HL-60 (cell line): ENCODE measurements around the gene VARS1.
A peak's percentile ranks its signal among the peaks of the same experiment; 100 is the strongest.

Experiments used
- DNase-seq, 2 experiments: peaks; one replicate each; pipeline ENCODE4 v3.0.0-alpha.2; 2010 to 2020; ENCODE audit warnings: low read depth in 1 of 2, low spot score in 1 of 2
- H3K27ac ChIP-seq: fragments of 250-450 bp; sonication (Bioruptor Pico); replicated peaks from 2 replicates; pipeline ENCODE4 v1.5.1; 2020; ENCODE audit warnings: mild to moderate bottlenecking, moderate library complexity
- H3K27me3 ChIP-seq: fragments of 250-450 bp; sonication (Bioruptor Pico); 2 replicates; pipeline ENCODE4 v1.5.1; 2021; ENCODE audit warnings: mild to moderate bottlenecking, moderate library complexity; ENCODE audit not compliant: insufficient read depth, poor library complexity, severe bottlenecking
- H3K4me3 ChIP-seq: replicated peaks from 2 replicates; pipeline ENCODE4 v1.5.1; 2011; ENCODE audit warnings: mild to moderate bottlenecking, control low read depth, low read length; ENCODE audit not compliant: insufficient read depth
- GABPA ChIP-seq: IDR thresholded peaks from 2 replicates; pipeline ENCODE4 v1.6.1; 2012; ENCODE audit warnings: low read depth
- POLR2AphosphoS5 ChIP-seq: IDR thresholded peaks from 2 replicates; pipeline ENCODE4 v1.6.1; 2012; ENCODE audit warnings: low read depth
- SPI1 ChIP-seq: IDR thresholded peaks from 2 replicates; pipeline ENCODE4 v1.6.1; 2012; ENCODE audit warnings: low read depth, mild to moderate bottlenecking, borderline replicate concordance
- TF ChIP-seq, protein P1 (sequence below): IDR thresholded peaks from 2 replicates; pipeline ENCODE4 v1.6.1; 2012; ENCODE audit warnings: low read depth; ENCODE audit not compliant: insufficient replicate concordance
- TF ChIP-seq, protein P2 (sequence below): IDR thresholded peaks from one replicate; pipeline ENCODE4 v1.5.1; 2011; ENCODE audit warnings: low read length, control low read depth, inconsistent platforms; ENCODE audit not compliant: insufficient read depth

VARS1 gene

GRCh38 chr6:31836047-31836473 is 40.5 kb upstream of the VARS1 start:
- TF ChIP-seq, protein P1, sequence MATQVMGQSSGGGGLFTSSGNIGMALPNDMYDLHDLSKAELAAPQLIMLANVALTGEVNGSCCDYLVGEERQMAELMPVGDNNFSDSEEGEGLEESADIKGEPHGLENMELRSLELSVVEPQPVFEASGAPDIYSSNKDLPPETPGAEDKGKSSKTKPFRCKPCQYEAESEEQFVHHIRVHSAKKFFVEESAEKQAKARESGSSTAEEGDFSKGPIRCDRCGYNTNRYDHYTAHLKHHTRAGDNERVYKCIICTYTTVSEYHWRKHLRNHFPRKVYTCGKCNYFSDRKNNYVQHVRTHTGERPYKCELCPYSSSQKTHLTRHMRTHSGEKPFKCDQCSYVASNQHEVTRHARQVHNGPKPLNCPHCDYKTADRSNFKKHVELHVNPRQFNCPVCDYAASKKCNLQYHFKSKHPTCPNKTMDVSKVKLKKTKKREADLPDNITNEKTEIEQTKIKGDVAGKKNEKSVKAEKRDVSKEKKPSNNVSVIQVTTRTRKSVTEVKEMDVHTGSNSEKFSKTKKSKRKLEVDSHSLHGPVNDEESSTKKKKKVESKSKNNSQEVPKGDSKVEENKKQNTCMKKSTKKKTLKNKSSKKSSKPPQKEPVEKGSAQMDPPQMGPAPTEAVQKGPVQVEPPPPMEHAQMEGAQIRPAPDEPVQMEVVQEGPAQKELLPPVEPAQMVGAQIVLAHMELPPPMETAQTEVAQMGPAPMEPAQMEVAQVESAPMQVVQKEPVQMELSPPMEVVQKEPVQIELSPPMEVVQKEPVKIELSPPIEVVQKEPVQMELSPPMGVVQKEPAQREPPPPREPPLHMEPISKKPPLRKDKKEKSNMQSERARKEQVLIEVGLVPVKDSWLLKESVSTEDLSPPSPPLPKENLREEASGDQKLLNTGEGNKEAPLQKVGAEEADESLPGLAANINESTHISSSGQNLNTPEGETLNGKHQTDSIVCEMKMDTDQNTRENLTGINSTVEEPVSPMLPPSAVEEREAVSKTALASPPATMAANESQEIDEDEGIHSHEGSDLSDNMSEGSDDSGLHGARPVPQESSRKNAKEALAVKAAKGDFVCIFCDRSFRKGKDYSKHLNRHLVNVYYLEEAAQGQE, result no peak
- peak; percentile 66 for TF ChIP-seq POLR2AphosphoS5
- no peak for TF ChIP-seq GABPA
- DNase-seq, result no peak
- Histone ChIP-seq H3K4me3 (peak overlapping the region; percentile 63), H3K27me3 (no peaks in the 10 kb centered on the region), H3K27ac (peak overlapping the region; percentile 97)

GRCh38 chr6:31834367-31835250 is 39.1 kb upstream of the VARS1 start:
- Histone ChIP-seq H3K4me3 (peak overlapping the region; percentile 63), H3K27me3 (no peaks in the 10 kb centered on the region), H3K27ac (peak overlapping the region; percentile 97)
- TF ChIP-seq GABPA, result no peak
- peak; percentile 98 for TF ChIP-seq POLR2AphosphoS5
- TF ChIP-seq, protein P1, result peak; percentile 74
- DNase-seq, result peak; percentile 74 to 89

- Histone ChIP-seq H3K4me3 (no peak overlapping the region; the same call in 1 of the 2 replicates), H3K27ac (peak overlapping the region; percentile 97), H3K27me3 (no peaks in the 10 kb centered on the region)
- TF ChIP-seq, protein P2, sequence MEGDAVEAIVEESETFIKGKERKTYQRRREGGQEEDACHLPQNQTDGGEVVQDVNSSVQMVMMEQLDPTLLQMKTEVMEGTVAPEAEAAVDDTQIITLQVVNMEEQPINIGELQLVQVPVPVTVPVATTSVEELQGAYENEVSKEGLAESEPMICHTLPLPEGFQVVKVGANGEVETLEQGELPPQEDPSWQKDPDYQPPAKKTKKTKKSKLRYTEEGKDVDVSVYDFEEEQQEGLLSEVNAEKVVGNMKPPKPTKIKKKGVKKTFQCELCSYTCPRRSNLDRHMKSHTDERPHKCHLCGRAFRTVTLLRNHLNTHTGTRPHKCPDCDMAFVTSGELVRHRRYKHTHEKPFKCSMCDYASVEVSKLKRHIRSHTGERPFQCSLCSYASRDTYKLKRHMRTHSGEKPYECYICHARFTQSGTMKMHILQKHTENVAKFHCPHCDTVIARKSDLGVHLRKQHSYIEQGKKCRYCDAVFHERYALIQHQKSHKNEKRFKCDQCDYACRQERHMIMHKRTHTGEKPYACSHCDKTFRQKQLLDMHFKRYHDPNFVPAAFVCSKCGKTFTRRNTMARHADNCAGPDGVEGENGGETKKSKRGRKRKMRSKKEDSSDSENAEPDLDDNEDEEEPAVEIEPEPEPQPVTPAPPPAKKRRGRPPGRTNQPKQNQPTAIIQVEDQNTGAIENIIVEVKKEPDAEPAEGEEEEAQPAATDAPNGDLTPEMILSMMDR, result no peak
- TF ChIP-seq, protein P1, result no peak
- no peak for TF ChIP-seq POLR2AphosphoS5
- no peak for TF ChIP-seq GABPA
- TF ChIP-seq SPI1, result no peak
- DNase-seq, result peak in 1 of 2 experiments; percentile 57
Measured at GRCh38 chr6:31831350-31832215, 36.0 kb upstream of the VARS1 start.
